Measurements from ENCODE around the gene AMZ2.
"Not testable (repeated sequence)": the region's sequence is repeated elsewhere in the genome, so short reads cannot be mapped to it uniquely, and the experiment has no call there.

GRCh38 chr17:68256701-68257100 is 8.9 kb downstream of the AMZ2 start:
- TF ChIP-seq CTCF, POLR2AphosphoS5, POLR2A, EP300 (IDR thresholded peaks at IDR 0.05): not testable (repeated sequence)
